GM21576 (cell line): ENCODE data around the gene EIF4EBP2.

Experiments used
- ATAC-seq: cut with Tn5 transposase; IDR thresholded peaks from one replicate; pipeline ENCODE4 v1.9.1; 2021; ENCODE audit warnings: mild to moderate bottlenecking, moderate library complexity; ENCODE audit not compliant: unreplicated experiment

The EIF4EBP2 gene

DNA sequence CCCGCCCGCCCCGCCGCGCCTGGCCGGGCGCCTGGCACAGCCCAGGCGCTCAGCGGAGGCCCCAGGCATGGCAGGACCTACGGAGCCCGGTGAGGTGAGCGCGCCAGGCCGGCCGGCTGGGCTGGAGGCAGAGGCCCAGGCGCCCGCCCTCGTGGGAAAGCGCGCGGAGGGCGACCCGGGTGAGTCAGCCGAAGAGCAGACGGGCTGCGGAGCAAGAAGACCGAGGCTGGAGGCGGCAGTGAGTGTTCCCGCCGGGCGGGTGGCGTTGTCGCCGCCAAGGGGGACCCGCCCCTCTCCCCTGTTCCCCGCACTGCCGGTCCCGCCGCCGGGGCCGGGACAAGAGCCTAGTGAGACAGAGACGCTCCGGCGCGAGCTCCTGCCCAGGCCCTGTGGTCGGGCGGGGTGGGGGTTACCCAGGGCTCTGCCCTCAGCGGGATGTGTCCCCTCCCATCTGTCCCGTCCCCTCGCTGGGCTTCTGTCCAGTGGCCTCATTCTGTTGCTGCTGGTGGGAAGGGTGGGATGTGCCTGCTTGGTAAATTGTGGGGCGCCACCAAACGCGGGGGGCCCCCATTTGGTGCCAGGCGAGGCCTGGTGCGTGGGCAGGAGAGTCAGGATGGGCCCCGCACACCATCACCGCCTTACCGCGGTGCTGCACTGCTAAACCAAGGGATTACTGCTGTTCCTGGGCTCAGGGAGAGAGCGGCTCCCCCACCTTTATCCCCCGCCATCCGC is 54.5 kb downstream of the EIF4EBP2 start:
- no peak for ATAC-seq

DNA sequence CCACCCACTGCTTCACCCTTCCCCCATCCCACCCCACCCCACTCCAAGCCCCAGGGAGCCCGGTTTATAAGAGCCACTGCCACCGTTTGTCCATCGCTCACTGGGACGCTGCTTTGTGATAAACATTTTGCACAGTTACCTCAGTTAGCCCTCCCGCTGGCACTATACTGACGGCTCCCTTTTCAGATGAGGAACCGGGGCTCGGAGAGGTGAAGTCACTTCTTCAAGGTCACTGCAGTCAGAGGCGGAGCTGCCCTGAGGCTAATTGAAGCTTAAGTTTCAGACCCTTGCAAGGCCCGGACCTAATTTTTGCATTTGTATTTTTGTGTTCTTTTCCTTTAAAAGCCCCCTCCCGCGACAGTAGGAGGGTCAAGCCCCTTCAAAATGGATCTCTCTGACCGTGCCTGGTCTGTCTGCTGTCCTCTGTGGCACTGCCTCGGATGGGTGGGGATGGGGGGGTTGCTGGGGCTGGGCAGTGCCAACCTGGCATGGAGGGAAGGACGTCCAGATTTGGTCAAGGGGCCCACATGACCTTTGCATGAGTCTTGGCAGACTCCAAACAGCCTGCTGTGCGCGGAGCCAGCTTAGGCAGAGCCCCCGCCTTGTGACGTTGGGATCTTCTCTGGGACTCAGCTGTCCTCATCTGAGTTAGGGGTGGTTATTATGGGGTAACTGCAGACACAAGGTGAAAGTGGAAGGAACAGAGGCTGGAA is 55.3 kb downstream of the EIF4EBP2 start:
- ATAC-seq: no peak

DNA sequence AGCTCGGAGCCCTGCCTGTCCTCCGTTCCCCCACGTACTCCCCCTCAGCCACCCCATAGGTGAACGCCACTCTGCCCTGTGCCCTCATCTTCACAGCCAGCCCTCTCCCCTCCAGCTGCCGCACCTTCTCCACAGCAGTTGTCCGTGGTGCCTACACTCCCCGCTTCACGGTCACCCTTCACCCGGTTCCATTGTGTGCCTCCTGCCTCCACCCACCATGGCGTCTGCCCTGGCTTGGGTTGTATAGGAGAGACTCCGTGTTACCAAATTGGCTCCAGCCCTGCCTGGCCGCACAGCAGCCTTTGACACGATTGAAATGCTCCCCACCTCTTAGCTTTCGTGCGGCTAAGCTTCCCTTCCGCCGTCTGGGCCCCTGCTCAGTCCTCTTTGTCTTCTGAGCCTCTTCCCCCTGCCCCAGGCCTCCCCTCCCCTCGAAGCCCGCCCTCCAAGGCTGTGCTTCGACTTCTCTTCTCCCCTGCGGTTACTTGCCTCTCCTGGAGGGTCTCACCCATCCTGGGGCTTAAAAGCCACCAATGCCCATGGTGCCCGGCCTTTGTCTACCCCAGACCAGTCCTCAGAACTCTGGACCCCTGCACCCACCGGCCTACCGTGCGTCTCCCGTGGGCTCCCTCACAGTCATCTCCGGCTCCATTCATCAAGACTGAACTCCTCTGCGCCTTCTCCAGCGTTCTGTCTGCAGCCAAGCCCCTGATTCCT is 56.0 kb downstream of the EIF4EBP2 start:
- no peak for ATAC-seq

DNA sequence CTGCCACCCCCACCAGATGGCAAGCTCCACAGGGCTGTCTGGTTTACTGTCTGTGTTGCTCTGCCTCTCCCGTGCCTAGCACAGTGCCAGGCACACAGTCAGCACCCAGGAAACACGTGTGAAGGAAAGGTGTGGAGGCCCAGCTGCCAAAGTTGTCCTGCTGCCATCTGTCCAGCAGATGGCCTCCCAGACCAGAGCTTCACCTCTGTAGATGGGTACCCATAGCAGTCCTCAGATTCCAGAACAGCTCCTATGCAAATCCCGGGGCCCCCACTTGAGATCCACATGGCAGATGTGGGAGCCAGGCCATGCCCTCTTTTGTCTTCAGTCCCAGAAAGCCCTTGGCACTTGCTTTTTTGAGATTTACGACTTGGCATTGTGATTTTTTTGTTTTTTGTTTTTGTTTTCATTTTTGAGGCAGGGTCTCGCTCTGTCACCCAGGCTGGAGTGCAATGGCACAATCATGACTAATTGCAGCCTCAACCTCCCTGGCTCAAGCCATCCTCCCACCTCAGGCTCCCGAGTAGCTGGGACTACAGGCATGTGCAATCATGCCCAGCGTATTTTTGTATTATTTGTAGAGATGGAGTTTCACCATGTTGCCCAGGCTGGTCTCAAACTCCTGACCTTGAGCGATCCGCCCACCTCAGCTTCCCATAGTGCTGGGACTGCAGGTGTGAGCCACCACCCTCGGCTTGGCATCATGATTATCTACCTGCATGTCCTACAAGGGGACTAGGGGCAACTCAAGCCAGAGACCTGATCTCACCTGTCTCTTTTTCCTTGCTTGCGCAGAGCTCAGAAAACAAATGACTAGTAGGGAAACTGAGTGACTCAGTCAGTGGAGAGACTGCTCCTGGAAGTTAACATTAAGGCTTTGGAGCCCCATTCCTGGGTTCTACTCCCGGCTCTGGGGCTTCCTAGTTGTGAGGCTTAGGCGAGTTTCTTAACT is 57.7 kb downstream of the EIF4EBP2 start:
- ATAC-seq: no peak

DNA sequence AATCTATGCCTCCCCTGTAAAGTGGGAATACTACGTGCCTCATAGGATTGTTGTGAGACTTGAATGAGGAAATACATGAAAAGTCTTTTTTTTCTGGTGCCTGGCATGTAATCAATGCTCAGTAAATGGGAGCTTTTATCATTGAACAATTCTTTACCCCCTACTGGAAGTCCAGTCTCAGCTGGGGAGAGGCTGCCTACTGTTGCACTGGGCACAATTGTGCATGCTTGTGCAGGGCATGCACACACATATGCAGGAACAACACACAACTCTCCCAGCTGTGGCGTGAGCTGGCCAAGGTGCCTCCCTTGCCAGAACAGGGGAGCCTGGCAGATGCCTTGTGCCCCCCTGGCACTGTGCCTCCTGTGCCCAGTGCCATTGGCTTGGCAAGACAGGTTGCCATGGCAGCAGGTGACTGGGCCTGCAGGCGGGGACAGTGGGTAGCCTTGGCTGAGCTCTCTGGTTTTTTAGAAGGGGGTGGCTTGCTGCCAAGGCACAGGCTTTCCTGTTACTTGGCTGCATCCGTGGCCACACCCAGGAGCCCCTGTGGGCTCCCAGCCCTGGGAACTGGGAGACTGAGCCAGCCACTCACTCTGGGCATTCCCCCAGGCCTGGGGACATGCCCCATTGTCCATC is 58.5 kb downstream of the EIF4EBP2 start:
- ATAC-seq: no peak

DNA sequence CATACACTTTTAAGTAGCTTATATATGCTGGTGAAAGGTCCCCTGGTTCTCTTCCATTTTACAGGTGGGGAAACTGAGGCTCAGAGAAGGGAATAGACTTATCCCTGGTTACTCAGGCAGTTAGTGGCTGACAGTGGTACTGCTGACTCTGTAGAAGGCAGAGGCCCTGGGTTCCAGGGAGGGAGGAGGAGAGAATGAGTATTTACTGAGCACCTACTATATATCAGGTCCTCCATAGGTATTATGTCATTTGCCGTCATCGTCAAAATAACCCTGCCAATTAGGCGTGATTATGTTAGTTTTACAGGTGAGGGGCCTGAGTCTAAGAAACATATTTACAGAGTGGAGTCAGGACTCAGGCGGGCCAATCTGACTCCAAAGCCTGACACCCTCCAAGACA is 61.3 kb downstream of the EIF4EBP2 start:
- no peak for ATAC-seq

DNA sequence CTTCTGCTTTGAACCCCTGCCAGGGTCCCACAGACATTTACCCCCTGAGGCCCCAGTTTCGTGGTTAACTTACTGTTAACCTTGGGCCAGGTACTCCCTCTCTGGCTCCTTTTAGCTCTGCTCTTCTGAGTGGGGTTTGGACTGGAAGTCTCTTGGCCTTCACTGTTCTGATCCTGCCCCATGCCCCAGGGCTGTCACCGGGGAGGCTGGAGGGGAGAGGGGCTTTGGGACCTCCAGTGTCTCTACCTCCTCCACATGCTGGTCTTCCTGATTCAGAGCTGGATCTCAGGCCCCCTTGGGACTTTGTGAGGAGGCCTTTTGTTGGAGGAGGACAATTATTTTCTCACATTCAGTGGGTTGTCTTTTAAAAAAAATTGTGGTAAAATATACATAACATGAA is 61.9 kb downstream of the EIF4EBP2 start:
- no peak for ATAC-seq

DNA sequence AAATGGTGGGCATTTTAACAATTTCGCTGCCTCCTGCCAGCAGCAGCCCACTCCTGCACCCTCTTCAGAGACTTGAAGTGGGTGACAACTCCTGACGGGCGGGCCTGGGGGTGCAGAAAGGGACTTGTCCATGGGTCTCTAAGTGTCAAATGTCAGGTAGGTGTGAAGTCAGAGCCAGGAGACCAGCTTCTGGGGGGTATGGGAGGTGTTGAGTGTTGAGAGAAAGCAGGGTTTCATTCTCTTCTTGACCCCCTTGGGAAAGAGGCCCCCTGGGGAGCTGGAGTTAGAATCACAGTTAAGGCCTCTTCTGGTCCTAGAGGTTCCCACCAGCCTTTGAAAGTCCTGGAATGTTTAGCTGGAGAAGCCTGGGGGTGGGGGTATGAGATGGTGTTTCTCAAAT is 63.0 kb downstream of the EIF4EBP2 start:
- no peak for ATAC-seq

DNA sequence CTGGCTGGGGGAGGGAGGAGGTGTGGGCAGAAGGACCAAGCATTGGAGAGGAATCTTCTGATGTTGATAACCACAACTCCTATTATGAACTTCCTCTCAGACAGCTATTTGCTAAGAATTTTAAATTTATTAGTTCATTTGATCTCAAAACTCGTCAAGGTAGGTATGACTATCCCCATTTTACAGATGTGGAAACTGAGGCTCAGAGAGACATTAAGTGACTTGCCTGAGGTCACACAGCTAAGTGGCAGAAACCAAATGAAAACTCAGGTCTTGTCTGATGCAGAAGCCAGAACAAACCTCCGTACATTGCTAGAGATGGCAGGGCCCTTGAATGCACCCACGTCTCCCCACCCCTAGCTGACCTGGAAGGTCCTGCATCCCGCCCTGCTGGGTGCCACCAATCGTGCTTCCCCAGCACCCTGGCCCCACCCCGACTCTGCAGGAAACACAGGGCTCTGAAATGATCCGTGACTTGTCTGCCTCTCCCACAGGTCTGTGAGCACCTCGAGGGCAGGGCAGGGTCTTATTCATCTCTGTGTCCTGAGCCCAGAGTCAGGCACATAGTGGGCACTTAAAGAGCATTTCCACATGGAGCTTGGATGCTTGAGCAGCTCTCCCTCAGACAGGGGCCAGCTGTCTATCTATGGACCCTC is 69.0 kb downstream of the EIF4EBP2 start:
- no peak for ATAC-seq

DNA sequence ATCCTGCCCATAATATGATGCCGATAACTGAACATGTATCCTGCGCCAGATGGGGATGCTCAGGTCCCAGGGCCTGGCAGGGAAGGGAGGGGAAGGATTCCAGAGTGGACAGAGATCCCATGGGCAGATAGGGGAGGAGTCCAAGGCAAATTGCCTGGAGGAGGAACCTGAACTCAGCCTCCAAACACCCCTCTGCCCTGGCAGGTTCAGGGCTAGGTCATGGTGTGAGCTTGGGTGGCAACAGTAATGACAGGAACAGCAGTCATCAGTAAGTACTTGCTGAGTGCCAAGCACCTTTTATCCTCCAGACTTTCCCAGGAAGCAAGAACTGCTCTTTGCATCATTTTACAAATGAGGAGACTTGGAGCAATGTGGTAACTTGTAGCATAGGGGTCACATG is 70.8 kb downstream of the EIF4EBP2 start:
- ATAC-seq: no peak

DNA sequence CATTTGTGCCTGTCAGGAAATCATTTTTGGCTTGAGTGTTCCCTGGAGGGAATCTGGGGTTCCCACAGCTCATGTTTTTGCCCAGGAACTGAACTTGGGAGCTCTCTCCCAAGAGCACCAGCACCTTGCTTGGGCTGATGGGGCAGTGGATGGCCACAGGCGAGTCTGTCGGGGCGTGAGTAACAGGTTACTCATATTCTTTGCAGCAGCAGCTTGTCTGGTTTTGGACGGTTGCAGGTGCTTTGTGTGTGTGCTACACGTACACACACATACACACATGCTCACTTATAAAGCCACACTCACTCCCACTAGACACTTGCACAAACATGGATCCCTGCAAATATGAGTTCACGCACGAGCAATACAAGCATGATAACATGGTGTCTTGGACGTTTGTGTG is 71.7 kb downstream of the EIF4EBP2 start:
- no peak for ATAC-seq

DNA sequence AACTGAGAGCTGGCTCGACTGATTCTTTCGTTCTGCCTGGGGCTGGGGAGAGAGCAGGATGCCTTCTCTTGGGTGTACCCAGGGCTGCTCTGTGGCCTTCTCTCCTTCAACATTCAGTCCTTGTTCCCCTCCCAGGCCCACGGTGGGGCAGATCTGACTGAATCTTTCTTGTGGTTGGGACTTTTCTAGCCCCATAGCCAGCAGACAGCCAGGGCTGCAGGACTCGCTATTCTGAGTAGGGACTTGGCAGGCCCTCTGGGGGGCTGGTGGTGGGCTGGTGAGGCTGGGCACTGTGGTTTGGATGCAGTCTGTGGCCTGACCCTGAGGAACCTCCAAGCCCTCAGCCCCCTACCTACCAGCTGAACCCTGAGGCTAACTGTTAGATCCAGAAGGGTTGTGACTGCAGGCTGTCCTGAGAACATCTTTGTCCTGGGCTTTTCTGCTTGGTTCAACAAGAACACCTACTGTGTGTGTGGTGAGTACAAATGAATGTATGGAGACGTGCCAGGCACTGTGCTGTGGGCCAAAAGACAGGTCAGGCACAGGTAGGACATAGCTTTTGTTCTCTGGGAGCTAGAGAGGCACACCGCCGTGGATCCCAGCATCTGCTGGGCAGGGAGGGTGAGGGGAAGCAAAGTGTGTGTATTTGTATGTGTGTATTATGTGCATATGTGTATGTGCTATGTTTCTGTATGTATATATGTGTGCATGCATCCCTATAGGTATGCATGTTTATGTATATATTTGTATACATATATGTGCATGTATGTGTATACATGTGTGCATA is 72.5 kb downstream of the EIF4EBP2 start:
- ATAC-seq: no peak

DNA sequence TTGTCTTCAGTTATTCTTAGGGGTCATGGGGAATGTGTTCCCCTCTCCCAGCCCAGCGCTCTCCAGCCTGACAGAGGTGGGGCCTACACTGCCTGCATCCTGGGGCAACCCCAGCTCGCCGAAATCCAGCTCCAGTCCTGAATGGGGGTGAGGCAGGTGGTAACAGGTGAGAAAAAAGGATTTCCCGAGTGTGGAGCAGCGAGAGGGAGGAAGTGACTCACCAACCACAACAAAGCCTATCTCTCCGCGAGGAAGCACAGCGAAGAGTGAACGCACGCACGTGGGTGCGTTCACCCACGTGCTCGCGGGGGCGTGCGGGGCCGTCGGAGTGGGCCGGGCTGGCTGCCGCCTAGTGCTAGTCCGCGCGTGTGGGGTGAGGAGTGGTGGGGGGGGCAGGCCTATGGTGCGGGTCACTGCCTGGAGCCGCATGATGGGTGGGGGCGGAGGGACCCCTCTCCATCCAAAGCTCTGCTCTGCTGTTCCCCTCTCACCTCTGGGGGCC is 73.8 kb downstream of the EIF4EBP2 start:
- no peak for ATAC-seq
